Measurements from ENCODE around the gene GRIK3.

The GRIK3 gene

GRCh38 chr1:36882536-36883285 is 151.6 kb downstream of the GRIK3 start:
- no peak overlapping the region for H3K23ac ChIP-seq (ENCODE audit: low read length in 2 of 2)
- DNase-seq, result no peak
- 81% methylated on average over 11 of the region's 11 CpGs for WGBS

GRCh38 chr1:36881541-36881940 is 152.8 kb downstream of the GRIK3 start:
- Histone ChIP-seq H3K23ac (ENCODE audit: low read length in 2 of 2) (no peak overlapping the region), H3K36me3 (ENCODE audit: control insufficient read depth in 1 of 2, insufficient read depth in 2 of 2, low read depth in 1 of 2, low read length in 2 of 2) (no peaks in the 10 kb centered on the region), H4K91ac (ENCODE audit: low read length) (no peak overlapping the region), H3K9ac (ENCODE audit: low read length) (no peak overlapping the region), H3K4me2 (ENCODE audit: low read length, poor library complexity, severe bottlenecking) (no peak overlapping the region), H3K27me3 (ENCODE audit: control insufficient read depth in 1 of 2, insufficient read depth in 1 of 2, low read length in 2 of 2) (no peaks in the 10 kb centered on the region), H2BK12ac (ENCODE audit: low read length in 2 of 2) (no peak overlapping the region), H2BK120ac (ENCODE audit: low read depth, low read length) (no peak overlapping the region), H3K4me1 (ENCODE audit: control insufficient read depth, insufficient read depth, low read depth, low read length) (no peaks in the 10 kb centered on the region), H2AFZ (ENCODE audit: low read depth, low read length) (no peak overlapping the region), H3K9me3 (ENCODE audit: control insufficient read depth, low read length) (no peaks in the 10 kb centered on the region), H3K79me1 (replicated peaks; ENCODE audit: low read length, poor library complexity, severe bottlenecking) (no peaks in the 10 kb centered on the region), H2BK15ac (ENCODE audit: low read depth, poor library complexity, severe bottlenecking) (no peak overlapping the region), H3K18ac (ENCODE audit: low read depth in 1 of 2, low read length in 2 of 2) (no peak overlapping the region), H3K27ac (ENCODE audit: low read length, poor library complexity, severe bottlenecking) (no peak overlapping the region), H3K14ac (ENCODE audit: low read length in 2 of 2) (no peak overlapping the region), H2BK5ac (ENCODE audit: low read depth, low read length, poor library complexity, severe bottlenecking) (no peak overlapping the region), H4K8ac (ENCODE audit: low read length) (no peak overlapping the region), H2AK5ac (ENCODE audit: low read length, severe bottlenecking) (no peak overlapping the region), H3K4me3 (ENCODE audit: insufficient read depth in 1 of 2, low read depth in 1 of 2, low read length in 2 of 2) (no peak overlapping the region), H3K4ac (ENCODE audit: low read depth in 1 of 2, low read length in 2 of 2) (no peak overlapping the region)
- no peak for DNase-seq
- WGBS, result 83% methylated on average over 6 of the region's 6 CpGs

More at GRCh38 chr1:36882536-36883285, 151.6 kb downstream of the GRIK3 start:
- Histone ChIP-seq H2BK15ac (ENCODE audit: low read depth, poor library complexity, severe bottlenecking) (no peak overlapping the region), H2BK12ac (ENCODE audit: low read length in 2 of 2) (no peak overlapping the region), H3K9me3 (ENCODE audit: control insufficient read depth, low read length) (no peaks in the 10 kb centered on the region), H4K91ac (ENCODE audit: low read length) (no peak overlapping the region), H2AFZ (ENCODE audit: low read depth, low read length) (no peak overlapping the region), H3K27ac (ENCODE audit: low read length, poor library complexity, severe bottlenecking) (no peak overlapping the region), H2BK120ac (ENCODE audit: low read depth, low read length) (no peak overlapping the region), H3K36me3 (ENCODE audit: control insufficient read depth in 1 of 2, insufficient read depth in 2 of 2, low read depth in 1 of 2, low read length in 2 of 2) (no peaks in the 10 kb centered on the region), H3K9ac (ENCODE audit: low read length) (no peak overlapping the region), H2BK5ac (ENCODE audit: low read depth, low read length, poor library complexity, severe bottlenecking) (no peak overlapping the region), H2AK5ac (ENCODE audit: low read length, severe bottlenecking) (no peak overlapping the region), H3K4me2 (ENCODE audit: low read length, poor library complexity, severe bottlenecking) (no peak overlapping the region), H3K27me3 (ENCODE audit: control insufficient read depth in 1 of 2, insufficient read depth in 1 of 2, low read length in 2 of 2) (no peaks in the 10 kb centered on the region), H3K79me1 (replicated peaks; ENCODE audit: low read length, poor library complexity, severe bottlenecking) (no peaks in the 10 kb centered on the region), H4K8ac (ENCODE audit: low read length) (no peak overlapping the region), H3K4me1 (ENCODE audit: control insufficient read depth, insufficient read depth, low read depth, low read length) (no peaks in the 10 kb centered on the region), H3K4ac (ENCODE audit: low read depth in 1 of 2, low read length in 2 of 2) (no peak overlapping the region), H3K4me3 (ENCODE audit: insufficient read depth in 1 of 2, low read depth in 1 of 2, low read length in 2 of 2) (no peak overlapping the region), H3K18ac (ENCODE audit: low read depth in 1 of 2, low read length in 2 of 2) (no peak overlapping the region), H3K14ac (ENCODE audit: low read length in 2 of 2) (no peak overlapping the region)

GRCh38 chr1:36881068-36881405 is 153.3 kb downstream of the GRIK3 start:
- H3K27me3 ChIP-seq (ENCODE audit: control insufficient read depth in 1 of 2, insufficient read depth in 1 of 2, low read length in 2 of 2), result no peaks in the 10 kb centered on the region
- H3K36me3 ChIP-seq (ENCODE audit: control insufficient read depth in 1 of 2, insufficient read depth in 2 of 2, low read depth in 1 of 2, low read length in 2 of 2), result no peaks in the 10 kb centered on the region
- 73% methylated on average over 2 of the region's 3 CpGs for WGBS
- no peak overlapping the region for H3K27ac ChIP-seq (ENCODE audit: low read length, poor library complexity, severe bottlenecking)
- no peak overlapping the region for H2BK5ac ChIP-seq (ENCODE audit: low read depth, low read length, poor library complexity, severe bottlenecking)
- H2BK15ac ChIP-seq (ENCODE audit: low read depth, poor library complexity, severe bottlenecking), result no peak overlapping the region
- no peak overlapping the region for H4K91ac ChIP-seq (ENCODE audit: low read length)
- DNase-seq, result no peak
- no peaks in the 10 kb centered on the region for H3K4me1 ChIP-seq (ENCODE audit: control insufficient read depth, insufficient read depth, low read depth, low read length)
- no peak overlapping the region for H4K8ac ChIP-seq (ENCODE audit: low read length)
- H3K14ac ChIP-seq (ENCODE audit: low read length in 2 of 2), result no peak overlapping the region
- no peak overlapping the region for H3K4me3 ChIP-seq (ENCODE audit: insufficient read depth in 1 of 2, low read depth in 1 of 2, low read length in 2 of 2)
- H3K4me2 ChIP-seq (ENCODE audit: low read length, poor library complexity, severe bottlenecking), result no peak overlapping the region
- H3K9me3 ChIP-seq (ENCODE audit: control insufficient read depth, low read length), result no peaks in the 10 kb centered on the region
- H3K9ac ChIP-seq (ENCODE audit: low read length), result no peak overlapping the region
- no peak overlapping the region for H3K23ac ChIP-seq (ENCODE audit: low read length in 2 of 2)
- no peak overlapping the region for H3K4ac ChIP-seq (ENCODE audit: low read depth in 1 of 2, low read length in 2 of 2)
- no peak overlapping the region for H2AFZ ChIP-seq (ENCODE audit: low read depth, low read length)
- no peak overlapping the region for H2AK5ac ChIP-seq (ENCODE audit: low read length, severe bottlenecking)
- H2BK120ac ChIP-seq (ENCODE audit: low read depth, low read length), result no peak overlapping the region
- H3K79me1 ChIP-seq (replicated peaks; ENCODE audit: low read length, poor library complexity, severe bottlenecking), result no peaks in the 10 kb centered on the region
- no peak overlapping the region for H3K18ac ChIP-seq (ENCODE audit: low read depth in 1 of 2, low read length in 2 of 2)
- H2BK12ac ChIP-seq (ENCODE audit: low read length in 2 of 2), result no peak overlapping the region

- Histone ChIP-seq H3K27ac (ENCODE audit: low read length, poor library complexity, severe bottlenecking) (no peak overlapping the region), H3K18ac (ENCODE audit: low read depth in 1 of 2, low read length in 2 of 2) (no peak overlapping the region), H3K4ac (ENCODE audit: low read depth in 1 of 2, low read length in 2 of 2) (no peak overlapping the region), H3K9ac (ENCODE audit: low read length) (no peak overlapping the region), H2BK120ac (ENCODE audit: low read depth, low read length) (no peak overlapping the region), H3K79me1 (replicated peaks; ENCODE audit: low read length, poor library complexity, severe bottlenecking) (no peaks in the 10 kb centered on the region), H2BK12ac (ENCODE audit: low read length in 2 of 2) (no peak overlapping the region), H2AFZ (ENCODE audit: low read depth, low read length) (no peak overlapping the region), H2BK15ac (ENCODE audit: low read depth, poor library complexity, severe bottlenecking) (no peak overlapping the region), H2BK5ac (ENCODE audit: low read depth, low read length, poor library complexity, severe bottlenecking) (no peak overlapping the region), H4K8ac (ENCODE audit: low read length) (no peak overlapping the region), H3K4me3 (ENCODE audit: insufficient read depth in 1 of 2, low read depth in 1 of 2, low read length in 2 of 2) (no peak overlapping the region), H3K4me1 (ENCODE audit: control insufficient read depth, insufficient read depth, low read depth, low read length) (no peaks in the 10 kb centered on the region), H2AK5ac (ENCODE audit: low read length, severe bottlenecking) (no peak overlapping the region), H3K23ac (ENCODE audit: low read length in 2 of 2) (no peak overlapping the region), H3K36me3 (ENCODE audit: control insufficient read depth in 1 of 2, insufficient read depth in 2 of 2, low read depth in 1 of 2, low read length in 2 of 2) (no peaks in the 10 kb centered on the region), H3K27me3 (ENCODE audit: control insufficient read depth in 1 of 2, insufficient read depth in 1 of 2, low read length in 2 of 2) (no peaks in the 10 kb centered on the region), H4K91ac (ENCODE audit: low read length) (no peak overlapping the region), H3K9me3 (ENCODE audit: control insufficient read depth, low read length) (no peaks in the 10 kb centered on the region), H3K4me2 (ENCODE audit: low read length, poor library complexity, severe bottlenecking) (no peak overlapping the region), H3K14ac (ENCODE audit: low read length in 2 of 2) (no peak overlapping the region)
- WGBS, result 86% methylated on average over 22 of the region's 22 CpGs
- DNase-seq, result no peak
Observed at GRCh38 chr1:36880155-36881067, 153.9 kb downstream of the GRIK3 start.

Data from mesenchymal stem cell (in vitro differentiated cells and primary cell).